GM18520 (cell line): ENCODE measurements around the gene ERLIN1.

Experiments used
- ATAC-seq: cut with Tn5 transposase; IDR thresholded peaks from one replicate; pipeline ENCODE4 v1.9.1; 2021; ENCODE audit not compliant: unreplicated experiment

Gene ERLIN1

DNA sequence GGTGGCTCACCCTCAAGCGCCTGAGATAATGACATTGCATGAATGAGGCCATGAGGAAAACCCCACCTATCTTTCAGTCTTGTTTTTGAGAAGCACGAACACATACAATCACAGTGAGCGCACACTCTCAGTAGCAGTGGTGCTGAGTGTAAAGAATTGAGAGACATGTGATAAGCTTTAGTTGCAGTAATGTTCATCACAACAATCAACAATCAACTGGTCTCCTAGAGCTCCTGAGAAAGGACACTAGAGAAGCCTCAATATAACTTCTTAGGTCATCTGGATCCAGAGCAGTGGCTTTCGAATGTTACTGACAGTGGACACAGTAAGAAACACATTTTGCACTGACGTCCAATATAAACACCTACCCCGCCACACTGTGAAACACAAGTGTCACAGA, 12.8 kb downstream of the ERLIN1 start:
- no peak for ATAC-seq

DNA sequence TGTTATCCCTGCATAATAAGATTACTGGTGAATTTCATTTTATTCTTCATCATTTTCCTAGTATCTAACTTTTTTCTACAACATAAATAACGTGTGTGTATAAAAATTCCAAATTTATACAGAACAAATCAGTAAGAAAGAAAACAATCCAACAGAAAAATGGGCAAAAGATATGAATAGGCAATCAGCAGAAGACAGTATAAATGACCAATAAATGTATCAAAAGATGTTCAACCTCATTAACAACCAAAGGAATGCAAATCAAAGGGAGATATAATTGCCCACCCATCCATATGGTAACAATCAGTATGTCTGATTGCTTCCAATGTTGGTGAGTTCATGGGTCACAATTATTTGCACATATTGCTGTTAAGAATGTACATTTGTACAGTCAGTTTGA, 13.5 kb downstream of the ERLIN1 start:
- ATAC-seq = no peak

DNA sequence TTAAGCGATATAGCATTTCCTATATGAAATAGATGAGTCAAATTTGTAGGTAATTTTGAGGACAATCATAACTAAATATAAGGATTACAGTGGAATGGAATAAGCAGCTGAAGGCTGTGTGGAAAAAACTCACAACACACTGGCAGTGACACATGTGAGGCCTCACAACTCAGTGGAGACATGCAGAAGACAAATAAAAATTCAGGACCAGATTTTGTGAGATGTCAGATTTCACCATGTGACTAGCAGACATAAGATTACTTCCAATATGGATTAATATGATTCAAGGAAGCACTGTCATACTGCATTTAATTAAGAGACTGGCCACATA, 17.6 kb downstream of the ERLIN1 start:
- no peak for ATAC-seq

DNA sequence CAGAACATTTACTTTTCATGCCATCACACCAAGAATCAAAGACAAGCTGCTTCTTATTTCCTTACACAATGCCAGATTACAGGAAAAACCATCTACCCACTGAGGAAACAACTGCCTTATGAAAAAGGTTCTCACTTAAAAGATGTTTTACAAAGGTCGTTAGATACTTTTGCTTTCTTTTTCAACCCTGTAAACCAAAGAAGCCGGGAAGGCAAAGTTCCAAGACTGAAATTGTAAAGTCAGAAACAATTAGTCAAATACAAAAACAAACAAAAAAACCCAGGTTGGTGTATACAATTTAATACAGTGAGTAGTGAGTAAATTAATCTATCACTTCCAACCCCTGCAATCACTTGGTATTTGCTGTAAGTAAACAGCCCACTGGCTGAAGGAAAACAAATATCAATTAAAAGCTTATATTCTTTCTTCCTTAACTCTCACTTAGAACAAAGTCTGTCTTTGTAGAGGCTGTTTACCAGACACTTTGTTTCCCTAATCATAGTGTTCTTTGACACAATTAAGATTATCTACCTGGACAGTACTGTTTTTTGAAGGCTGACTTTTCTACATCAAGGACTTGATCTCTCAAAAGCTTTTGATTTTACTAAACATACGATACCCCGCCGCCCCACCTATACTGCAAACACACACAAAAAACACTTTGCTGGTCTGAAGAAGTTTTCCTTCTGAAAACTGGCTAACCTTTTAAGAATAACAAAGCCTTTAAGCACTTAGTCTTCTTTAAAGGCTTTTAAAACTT, 18.1 kb downstream of the ERLIN1 start:
- no peak for ATAC-seq

DNA sequence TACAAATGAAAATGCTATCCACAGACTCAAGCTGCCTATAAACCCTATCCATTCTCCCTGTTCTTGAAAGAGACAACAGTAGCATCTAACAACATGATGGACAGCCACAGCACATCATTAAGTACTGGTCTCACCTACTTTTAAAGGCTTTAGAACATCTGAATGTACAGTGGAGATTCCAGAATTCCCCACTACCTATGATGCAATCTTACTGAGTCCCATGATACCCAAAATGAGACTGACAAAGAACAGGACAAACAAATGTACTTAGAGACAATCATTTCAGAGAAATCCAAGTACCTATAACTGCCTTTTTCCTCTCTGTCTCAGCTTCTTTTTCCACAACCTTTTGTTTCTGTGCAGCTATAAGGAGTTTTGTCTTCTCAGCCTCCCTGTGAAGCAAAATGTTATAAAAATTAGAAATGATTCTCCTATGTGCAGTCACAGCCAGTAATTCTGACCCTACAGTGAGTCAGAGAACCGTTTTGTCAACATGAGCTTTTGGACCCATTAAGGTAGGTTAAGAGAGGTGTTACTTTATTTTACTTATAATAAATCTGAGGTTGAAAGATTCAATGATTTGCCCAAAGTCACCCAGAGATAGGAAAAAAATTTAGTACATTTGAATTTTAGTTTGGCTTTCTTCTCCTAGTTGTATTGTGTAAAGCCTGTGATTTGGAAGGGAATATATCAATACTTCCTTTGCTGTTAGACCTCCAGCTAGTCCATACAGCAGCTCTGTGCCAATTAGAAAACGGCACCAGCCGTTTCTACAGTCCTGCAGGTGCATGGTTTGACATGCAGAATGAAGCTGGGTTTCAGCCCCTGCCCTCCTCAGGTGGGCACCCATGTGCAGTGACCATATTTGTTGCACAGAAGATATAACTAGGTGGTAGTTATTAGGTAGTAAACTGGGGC, 21.9 kb downstream of the ERLIN1 start:
- ATAC-seq = no peak

DNA sequence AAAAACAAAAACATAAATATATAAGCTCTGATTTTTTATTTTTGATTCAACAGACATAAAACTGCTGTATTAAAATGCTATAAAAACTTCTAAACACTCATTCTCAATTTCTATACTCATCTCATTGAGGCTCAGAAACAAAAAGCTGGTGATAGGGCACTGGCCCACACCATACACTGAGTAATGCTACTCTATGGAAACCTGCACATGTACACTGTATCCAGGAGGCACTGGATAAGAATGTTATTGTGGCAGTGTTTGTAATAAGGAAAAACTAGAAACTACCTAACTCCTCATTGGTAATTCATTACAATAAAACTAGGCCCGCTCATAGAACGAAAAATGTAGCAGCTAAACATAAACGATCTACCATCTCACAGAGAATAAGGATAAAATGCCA, 23.1 kb downstream of the ERLIN1 start:
- no peak for ATAC-seq

DNA sequence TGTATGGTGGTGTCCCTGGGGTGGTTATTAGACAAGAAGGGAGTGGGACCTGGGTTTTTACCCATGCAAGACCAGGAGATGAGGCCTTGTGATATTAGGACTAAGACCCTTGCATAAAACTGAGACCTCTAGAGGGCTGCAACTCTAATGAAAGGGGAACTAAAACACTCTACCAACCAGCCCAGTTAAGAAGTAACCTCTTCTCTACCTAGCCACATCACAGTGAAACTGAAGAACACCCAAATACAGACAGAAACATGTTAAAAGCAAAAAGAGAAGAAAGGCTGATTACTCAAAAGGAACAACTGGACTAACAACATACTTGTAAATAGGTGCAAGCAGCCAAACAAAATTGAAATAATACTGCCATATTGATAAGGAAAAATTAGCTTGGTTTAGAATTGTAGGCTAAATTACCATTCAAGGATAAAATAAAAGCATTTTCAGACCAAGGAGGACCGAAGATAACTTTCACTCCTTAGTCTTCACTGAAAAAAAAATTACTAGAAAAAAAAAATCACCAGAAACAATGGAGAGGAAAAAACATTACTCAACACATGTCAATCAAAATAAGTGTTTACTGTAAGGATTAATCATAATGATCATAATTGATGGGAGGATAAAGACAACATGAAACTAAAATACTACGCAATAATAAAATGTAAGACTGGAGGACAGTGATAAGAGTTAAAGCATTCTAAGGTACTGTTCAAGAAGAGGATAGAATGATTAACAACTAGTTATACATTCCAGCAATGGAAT, 27.6 kb downstream of the ERLIN1 start:
- peak; percentile 80 for ATAC-seq

DNA sequence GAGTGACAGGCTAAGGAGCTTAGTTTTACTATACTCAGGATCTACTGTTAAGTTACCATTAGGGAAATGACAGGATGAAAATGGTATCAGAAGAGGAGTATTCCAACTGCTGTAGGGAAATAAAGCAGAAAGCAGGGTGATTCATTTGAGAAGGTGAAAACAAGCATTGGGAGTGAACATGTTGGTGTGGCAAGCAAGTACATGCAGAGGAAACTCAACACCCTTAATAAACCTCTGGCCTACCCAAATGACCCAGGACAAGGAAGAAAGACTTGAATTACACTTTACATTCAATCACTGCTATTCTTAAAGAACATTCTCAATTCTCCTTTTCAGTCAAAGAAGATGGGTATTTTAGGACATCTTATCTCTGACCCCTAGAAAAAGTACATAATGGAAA, 28.7 kb downstream of the ERLIN1 start:
- no peak for ATAC-seq

DNA sequence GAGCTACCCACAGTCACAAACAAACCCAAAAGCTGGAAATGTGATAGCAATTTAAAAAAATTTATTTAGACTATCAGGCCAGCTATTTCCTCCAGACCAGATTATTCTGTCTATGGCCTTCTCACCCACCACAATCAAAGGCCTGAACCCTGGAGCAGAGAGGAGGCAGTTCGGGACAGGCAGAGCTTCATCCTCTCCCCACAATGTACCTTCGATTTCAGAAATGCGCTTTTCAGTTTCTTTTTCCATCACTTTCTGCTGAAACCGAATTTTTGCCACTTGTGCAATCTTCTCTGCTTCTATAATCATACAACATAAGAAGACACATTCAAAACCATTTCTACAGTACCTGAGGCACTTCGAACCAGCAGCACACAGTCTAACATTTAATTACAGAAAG, 29.9 kb downstream of the ERLIN1 start:
- no peak for ATAC-seq

DNA sequence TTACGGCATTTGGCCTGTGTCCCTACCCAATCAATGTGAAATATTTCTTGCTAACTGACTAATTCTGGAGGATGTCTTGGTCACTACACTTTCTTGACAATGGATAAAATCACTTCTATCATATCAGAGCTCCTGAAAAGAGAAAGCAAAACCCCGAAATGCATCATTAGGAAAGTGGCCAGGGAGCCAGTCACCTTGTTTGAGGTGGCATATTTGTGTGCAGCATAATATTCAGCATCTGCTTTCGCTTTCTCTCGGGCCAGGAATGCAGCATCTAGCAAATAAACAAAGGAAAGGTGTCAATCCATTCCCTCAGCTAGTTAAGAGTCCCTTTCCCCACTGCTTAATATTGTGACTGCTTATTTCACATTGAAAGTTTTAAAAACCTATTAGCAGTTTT, 31.2 kb downstream of the ERLIN1 start:
- ATAC-seq = no peak

DNA sequence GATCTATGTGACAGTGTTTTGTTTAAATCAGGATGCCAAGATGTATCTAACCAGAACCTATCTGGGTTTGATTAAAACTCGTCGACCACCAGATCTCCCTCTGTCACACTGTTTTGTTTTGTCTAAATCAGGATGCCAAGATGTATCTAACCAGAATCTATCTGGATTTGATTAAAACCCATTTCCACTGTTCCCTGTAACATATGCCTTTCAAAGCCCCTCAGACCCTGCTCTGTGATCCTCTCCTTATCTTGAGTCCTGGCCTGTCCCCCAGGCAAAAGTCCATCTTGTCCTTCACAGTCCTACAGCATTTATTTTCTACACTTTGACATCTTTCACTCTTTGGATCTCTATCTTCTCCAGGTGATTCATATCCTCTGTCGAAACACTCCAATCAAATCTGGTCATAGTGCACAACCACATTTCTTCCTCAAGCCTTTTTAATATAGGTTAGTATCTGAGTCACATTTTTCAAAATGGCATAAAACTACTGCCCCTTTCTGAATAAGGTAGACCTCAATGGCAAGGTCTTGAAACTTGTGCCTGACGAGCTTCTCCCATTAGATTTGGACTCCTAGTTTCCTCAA, 32.5 kb downstream of the ERLIN1 start:
- ATAC-seq = no peak

DNA sequence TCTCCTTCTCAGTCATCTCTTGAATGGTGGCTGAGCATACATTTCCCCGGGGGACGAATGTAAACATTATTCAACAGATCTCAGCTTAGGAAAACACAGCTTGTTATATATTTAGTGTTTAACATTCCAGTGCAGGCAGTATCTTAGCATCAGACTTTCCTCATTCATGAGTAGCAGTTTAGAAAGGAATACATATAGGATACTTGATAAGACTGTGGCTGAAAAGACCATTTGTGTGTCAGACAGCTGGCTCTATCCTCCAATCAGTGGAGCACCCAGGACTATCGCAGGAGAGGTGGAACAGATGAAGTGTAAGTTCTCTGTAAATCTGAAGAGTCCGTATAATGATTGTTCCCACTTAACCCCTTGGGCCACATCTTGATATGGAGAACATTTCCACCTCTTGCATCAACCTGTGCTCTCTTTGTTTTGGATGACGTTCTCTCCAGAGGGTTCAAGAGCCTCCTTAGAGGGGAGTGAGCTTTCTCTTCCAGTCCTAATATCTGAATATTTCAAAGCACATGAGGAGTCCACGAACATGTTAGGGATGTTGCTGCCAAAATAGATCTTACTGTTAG, 34.0 kb downstream of the ERLIN1 start:
- no peak for ATAC-seq

DNA sequence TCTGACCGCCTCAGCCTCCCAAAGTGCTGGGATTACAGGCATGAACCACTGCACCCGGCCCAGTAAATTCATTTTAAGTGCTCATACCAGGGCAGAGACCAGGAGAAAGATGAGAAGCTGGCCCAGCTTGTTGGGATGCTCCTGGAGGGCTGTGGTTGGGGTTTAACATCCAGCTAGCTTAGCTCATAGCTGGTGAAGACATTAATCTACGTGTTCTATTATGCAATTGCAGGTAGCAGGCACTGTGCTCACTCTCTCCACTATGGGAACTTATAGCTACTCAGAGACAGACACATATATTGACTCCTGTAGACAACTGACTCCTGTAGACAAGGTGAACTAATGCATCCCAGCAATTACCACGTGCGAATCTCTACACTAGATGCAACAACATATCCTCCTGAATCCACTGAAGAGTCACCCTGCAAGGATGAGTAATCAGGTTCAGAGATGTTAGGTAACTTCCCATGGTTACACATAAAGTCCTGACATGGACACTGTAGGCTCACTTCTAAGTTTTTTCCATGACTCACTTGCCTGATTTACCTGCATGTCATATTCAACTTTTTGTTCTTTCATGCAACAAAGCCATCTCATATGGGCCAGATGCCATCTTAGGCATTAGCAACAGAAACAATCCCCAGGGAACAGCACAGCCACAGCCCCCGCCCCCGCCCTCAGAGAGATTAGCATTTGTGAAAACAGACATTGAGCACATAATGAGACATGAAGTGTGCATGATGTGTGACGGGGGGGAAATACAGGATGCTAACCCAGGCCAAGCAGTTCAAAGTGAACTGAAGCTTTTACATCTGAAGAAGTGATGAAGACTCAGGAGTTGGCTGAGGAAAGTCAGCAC, 37.2 kb downstream of the ERLIN1 start:
- peak; percentile 69 for ATAC-seq

DNA sequence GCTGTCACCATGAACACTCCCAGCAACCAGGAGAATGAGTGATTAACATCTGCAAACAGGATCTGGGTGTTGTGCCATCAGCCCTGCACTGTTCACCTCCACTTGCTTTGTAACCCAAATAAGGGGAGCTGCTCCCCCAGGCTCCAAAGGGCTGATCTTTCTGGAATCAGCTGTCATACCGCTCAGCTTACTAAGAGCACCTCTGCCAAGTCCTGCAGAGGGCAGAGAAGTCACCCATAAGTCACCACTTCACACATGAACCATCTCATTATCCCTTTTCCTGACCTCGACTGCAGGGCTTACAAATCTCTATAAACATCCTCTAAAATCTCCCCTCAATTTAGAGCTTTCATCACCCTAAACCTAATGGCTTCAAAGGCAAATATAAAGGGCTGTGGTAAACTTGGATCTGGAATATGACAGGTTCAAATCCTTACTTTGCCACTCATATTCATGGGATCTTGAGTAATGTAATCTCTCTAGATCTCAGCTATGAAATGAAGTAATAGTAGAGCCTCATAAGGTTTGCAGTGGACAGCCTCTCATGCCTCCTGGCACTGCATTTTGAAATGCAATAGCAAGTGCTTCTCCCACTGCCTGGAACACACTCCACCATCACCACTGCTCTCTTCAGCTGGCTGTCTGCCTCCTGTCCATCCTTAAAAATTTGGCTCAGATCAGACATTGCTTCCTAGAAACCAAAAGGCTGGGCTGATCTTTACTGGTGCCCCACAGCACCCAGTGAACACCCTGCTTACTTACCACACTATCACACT, 38.8 kb downstream of the ERLIN1 start:
- ATAC-seq = no peak

DNA sequence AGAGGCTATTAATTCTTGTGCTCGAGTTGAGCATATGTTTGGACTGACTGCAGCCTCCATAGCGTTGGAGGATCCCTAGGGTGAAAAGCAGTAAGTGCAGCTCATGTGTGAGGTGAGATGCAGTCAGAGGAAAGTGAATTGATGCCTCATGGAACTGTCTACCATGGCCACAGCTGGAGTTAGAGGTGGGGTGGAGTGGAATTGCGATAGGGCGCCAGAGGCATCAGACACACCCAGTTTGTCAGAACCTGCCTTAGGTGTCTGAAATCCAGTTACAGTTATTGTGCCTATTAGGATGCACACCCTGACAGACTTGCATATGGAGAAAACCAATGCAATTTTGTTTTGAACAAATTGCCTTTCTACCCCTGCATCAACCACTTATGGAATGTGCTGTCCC, 39.4 kb downstream of the ERLIN1 start:
- ATAC-seq = no peak

DNA sequence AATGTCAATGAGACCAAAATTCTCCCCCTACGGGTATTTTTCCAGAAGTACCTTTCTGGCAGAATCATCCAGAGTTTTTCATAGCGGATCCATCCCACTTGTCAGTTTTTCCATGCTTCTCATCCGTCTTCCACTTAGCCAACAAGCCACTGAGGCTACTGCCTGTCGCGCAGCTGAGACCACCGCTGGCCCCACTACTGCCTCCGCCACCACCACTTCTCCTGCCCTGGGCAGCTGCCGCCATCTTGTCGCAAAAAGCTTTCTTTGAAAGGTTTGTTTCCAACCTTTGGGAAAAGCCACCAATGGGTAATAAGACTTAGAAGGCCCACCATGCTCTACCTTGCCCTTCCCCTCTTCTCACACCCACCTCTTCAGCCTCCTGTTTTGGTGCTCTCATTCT, 42.1 kb downstream of the ERLIN1 start:
- ATAC-seq = no peak

DNA sequence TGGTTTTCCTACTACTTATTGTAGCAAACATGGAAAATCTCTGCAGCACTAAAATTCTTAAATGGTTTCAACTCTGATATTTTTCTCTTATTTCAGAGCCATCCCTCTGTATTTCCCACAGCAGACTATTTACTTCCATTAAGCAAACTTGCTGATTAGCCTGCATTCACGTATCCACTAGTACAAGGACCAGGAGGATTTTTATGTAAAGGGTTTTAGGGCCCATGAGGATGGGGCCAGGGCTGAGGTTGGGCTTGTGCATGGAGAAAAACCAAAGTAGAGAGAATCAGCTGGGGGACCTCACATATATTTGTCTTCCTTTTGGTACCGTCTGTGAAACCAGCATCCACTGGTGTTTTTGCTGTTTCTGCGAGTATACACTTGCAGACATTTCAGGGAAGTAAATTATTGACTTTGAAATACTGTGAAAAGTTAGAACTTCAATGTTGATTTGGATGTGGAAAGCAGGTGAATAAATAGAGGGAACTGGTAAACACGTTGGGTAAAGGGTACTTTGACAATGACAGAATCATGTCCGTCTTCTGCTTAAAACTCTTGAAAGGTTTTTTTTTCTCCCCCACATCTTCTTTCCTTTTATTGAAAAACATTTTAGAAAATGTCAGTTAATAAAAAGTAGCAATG, 44.3 kb downstream of the ERLIN1 start:
- no peak for ATAC-seq

DNA sequence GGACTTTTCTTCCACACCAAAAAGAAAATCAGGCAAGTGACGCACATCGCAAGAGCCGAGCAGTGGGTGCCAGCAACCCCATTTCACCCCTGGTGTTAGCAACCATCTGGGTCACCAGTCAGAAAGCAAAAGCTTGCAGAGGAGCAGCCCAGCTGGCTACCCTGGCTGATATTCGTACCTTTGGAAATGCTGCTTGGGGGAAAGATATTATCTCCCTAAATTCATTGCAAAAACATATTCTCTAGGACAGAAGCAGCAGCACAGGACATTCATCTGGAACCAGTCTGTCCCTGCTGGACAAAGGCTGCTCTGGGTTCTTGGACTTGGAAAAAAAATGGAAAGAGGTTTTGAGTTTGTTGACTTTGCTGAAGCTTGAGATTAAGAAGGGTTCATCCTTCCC, 45.8 kb downstream of the ERLIN1 start:
- ATAC-seq = no peak
